ENCODE data around the gene KIRREL3.

DNA sequence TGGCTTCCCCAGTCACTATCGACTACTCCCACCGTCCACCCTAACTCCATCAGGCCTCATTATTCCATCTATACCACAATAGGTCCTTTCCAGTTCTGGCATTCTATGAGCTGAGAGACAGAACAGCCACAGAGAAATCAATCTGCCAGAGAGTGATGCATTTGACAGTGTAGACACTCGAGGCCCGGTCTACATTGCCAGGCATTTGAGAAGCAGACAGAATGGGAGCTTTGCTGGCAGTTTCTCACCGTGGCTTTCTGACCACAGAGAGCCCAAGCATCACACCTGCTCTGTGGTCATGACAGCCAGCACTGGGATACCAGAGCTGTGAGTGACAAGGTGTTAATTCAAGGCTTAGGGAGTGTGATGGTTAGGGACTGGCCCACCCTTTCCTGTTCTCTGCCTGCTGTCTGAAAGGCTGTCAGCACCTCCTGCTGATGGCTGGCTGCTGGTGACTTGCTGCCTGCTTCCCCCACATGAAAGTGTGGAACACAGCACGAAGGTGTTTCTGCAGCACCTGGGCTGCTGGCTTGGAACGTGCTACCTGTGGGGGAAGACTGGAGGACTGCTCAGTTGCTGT lies 137.8 kb downstream of the KIRREL3 start:
- no peak for TF ChIP-seq GATA2 (IDR thresholded peaks at IDR 0.05; ENCODE audit: low read depth, low read length)
- TF ChIP-seq GATA3 (IDR thresholded peaks at IDR 0.05; ENCODE audit: low read depth, low read length): no peak
